KOPT-K1 (cell line): ENCODE data around the gene FAAH2.

Experiments
- H3K27ac ChIP-seq: fragments of 200-600 bp; sonication (generic); 2 replicates; pipeline ENCODE4 v1.5.1; 2016; ENCODE audit warnings: antibody characterized with exemption, mild to moderate bottlenecking, low read depth, low read length; ENCODE audit not compliant: poor library complexity, severe bottlenecking
- H3K36me3 ChIP-seq: fragments of 200-600 bp; sonication (generic); 2 replicates; pipeline ENCODE4 v1.5.1; 2017; ENCODE audit warnings: antibody characterized with exemption, mild to moderate bottlenecking, low read length, moderate library complexity; ENCODE audit not compliant: insufficient read depth
- H3K9me3 ChIP-seq: fragments of 200-600 bp; sonication (generic); 2 replicates; pipeline ENCODE4 v1.5.1; 2017; ENCODE audit warnings: antibody characterized with exemption, low read length, mild to moderate bottlenecking; ENCODE audit not compliant: insufficient read depth, poor library complexity, severe bottlenecking

The FAAH2 gene

DNA sequence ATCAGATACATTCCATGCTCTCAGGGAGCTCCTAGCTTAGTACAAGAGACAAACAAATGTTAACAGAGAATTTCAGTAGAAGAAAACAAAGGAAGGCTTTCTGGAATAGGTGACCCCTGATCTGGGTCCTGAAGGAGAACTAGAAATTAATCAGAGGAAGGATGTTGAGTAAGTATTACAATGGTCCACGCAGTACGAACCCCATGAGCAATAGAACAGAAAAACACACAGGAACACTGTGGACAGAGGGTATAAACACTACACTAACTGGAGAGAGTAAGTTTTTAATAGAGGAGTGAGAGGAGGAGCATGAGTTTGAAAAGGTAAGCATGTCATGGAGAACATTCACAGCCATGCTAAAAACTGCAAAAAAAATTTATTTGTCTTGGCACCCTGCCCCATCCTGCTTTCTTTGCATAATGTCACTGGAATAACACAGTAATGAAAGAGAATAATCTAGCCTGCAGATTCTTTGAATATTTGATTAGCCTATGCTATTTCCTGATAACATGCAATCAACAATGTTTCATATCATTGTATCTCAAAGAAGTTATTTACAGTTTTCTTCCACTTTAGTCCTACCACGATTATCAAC is 165.0 kb downstream of the FAAH2 start:
- no peaks in the 10 kb centered on the region for H3K36me3 ChIP-seq
- no peaks in the 10 kb centered on the region for H3K9me3 ChIP-seq
- no peak overlapping the region for H3K27ac ChIP-seq

DNA sequence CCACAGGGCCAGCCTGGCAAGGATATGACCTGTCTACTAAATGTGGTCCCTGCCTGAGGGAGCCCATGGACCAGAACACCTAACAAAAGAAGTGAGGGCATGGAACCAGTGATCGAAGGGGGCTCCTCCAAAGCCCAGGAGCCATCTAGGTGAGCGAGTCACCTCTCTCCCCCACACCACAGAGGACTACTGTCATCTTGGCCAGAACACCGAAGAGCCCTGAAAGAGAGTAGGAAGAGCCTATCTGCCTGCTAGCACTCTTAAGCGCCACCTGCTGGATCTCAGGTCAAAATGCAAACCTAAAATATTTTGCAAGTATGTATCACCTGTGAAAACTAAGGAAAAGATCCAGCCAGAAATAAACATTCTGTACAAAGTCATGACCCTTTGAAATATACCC is 167.4 kb downstream of the FAAH2 start:
- no peak overlapping the region for H3K27ac ChIP-seq
- H3K9me3 ChIP-seq: no peaks in the 10 kb centered on the region
- no peaks in the 10 kb centered on the region for H3K36me3 ChIP-seq

DNA sequence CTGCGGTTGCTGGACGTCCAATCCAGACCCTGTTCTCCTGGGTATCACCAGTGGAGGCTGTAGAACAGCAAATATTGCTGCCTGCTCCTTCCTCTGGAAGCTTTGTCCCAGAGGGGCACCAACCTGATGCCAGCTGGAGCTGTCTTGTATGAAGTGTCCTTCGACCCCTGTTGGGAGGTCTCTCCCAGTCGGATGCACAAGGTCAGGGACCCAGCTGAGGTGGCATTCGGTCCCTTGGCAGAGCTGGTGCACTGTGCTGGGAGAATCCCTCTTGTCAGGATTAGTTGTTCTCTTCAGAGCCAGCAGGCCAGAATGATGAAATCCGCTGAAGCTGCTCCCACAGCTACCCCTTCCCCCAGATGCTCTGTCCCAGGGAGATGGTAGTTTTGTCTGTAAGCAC is 195.0 kb downstream of the FAAH2 start:
- Histone ChIP-seq H3K36me3 (no peaks in the 10 kb centered on the region), H3K9me3 (no peaks in the 10 kb centered on the region), H3K27ac (no peak overlapping the region)

DNA sequence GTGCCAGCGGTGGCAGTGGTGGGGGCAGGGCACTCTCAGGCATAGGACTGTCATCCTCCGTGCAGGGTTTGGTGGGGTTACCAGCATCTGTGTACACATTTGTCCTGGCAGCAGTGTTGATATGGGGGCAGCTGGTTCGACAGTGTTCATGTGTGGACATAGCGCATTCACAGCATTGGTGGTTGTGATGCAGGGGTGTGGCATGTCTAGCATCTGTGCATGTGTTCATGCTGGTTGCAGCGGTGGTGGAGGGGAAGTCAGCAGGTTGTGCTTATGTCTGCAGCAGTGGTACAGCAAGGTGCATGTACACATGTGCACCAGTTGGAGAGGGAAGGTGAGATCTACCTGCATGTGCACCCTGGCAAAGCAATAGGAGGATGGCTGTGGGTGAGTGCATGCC is 230.0 kb downstream of the FAAH2 start:
- no peaks in the 10 kb centered on the region for H3K9me3 ChIP-seq

DNA sequence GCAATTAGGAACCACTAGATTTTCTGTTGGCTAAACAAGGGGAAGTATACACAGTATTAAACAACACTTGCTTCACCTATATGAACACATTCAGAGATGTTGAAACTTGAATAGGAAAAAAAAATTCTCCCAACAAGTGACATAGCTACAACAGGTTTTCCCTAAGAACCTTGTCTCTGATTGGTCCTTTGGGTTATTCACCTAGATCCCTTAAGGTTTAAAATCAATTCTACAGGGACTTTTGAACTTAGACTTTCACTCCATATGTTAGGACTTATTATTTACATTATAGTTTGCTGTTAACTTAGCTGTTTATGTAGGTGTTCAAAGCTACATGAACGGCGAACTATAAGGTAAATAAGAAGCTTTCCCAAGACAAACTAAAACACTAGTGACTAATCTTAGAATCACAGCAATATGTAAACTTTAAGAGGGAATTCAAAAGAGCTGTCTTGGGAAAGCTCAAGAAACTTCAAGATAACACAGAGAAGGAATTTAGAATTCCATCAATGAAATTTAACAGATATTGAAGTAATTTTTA is 233.1 kb downstream of the FAAH2 start:
- Histone ChIP-seq H3K36me3 (no peaks in the 10 kb centered on the region), H3K9me3 (no peaks in the 10 kb centered on the region), H3K27ac (no peak overlapping the region)

More for the DNA sequence above, 230.0 kb downstream of the FAAH2 start:
- Histone ChIP-seq H3K27ac (no peak overlapping the region), H3K36me3 (no peaks in the 10 kb centered on the region)

DNA sequence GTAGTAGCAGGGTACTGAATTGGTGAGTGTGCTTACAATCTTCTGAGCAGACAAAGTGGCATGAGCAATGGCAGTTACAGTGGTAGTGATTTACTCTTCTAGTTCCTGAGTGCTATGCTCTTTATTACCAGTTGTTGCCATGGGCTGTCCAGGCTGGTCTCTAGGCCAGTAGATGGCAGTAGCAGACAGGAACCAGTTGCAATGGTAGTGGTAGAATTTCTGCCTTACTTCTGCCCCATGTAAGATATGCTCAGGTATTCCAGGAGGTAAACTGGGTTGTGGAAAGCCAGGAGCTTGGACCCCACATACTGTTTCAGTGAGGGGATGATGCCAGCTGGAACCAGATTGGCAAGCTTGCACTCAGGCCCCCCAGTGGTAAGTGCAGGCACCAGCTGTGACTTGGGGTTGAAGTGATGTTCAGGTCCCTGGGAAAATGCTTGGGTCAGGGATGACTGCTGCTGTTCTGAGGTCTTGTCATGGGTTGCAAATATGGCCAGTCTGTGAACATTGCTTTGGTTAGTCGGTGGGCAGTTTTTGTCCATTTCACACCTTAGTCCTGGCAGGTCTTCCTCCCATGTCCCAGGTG is 242.3 kb downstream of the FAAH2 start:
- Histone ChIP-seq H3K36me3 (no peaks in the 10 kb centered on the region), H3K9me3 (no peaks in the 10 kb centered on the region), H3K27ac (no peak overlapping the region)
